ENCODE measurements around the gene CELSR2.

- TF ChIP-seq CTCF (IDR thresholded peaks at IDR 0.05) (no peak), POLR2A (IDR thresholded peaks at IDR 0.05) (no peak)
Measured at GRCh38 chr1:109253803-109254620, 4.7 kb downstream of the CELSR2 start.
